GM19372 (cell line): ENCODE results near the gene TEKT5.
"Not testable (repeated sequence)": the region's sequence is repeated elsewhere in the genome, so short reads cannot be mapped to it uniquely, and the experiment has no call there.

Source experiments
- ATAC-seq: cut with Tn5 transposase; IDR thresholded peaks from one replicate; pipeline ENCODE4 v1.9.1; 2021; ENCODE audit warnings: mild to moderate bottlenecking, low read depth, moderate library complexity; ENCODE audit not compliant: unreplicated experiment

TEKT5 gene

GRCh38 chr16:10637337-10638037 is 57.2 kb downstream of the TEKT5 start:
- ATAC-seq = no peak

- ATAC-seq = no peak
Measured at GRCh38 chr16:10635365-10636021, 59.2 kb downstream of the TEKT5 start.

DNA sequence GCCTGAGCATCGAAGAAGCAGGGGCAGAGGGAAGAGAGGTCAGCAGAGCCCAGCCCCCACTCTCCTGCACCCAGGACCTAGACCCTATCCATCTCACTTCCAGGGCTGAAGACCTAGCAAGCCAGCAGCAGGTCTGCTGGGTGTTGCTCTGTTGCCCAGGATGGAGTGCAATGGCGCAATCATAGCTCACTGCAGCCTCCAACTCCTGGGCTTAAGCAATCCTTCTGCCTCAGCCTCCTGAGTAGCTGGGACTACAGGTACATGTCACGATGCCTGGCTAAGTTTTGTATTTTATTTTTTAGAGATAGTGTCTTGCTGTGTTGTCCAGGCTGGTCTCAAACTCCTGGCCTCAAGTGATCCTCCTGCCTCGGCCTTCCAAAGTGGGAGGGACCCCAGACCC is 61.3 kb downstream of the TEKT5 start:
- ATAC-seq = not testable (repeated sequence)

DNA sequence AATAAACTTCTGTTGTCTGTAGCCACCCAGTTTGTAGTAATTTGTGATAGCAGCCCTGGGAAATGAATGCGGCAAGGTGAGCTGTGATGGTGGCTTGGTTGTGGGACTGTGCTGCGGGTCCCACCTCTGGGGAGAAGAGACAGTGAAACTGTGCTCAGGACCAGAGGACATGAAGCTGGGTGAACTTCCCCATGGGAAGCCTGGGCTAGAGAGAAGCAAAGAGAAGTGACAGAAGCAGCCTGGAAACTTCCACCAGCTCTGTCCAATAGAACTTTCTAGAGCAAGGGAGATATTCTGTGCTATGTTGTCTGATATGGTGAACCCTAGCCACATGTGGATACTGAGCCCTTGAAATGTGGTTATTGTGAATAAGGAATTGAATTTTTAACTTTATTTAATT is 62.8 kb downstream of the TEKT5 start:
- ATAC-seq = no peak

DNA sequence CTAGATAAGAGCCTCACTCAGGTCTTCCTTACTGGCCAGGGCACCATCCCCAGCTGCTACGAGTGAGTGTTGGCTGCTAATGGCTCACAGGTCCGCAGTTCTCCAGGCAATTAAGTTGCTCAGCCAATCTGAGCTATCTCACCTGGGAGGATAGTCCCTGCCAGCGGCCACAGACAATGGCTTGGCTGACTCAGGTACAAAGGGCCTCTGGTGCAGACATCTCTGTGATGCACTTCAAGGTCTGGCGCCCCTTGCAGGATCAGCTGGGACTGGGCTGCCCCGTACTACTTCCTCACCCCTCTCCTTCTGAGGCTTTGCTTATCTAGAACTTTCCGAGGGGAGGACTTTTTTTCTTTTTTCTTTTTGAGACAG is 65.2 kb downstream of the TEKT5 start:
- ATAC-seq = no peak

DNA sequence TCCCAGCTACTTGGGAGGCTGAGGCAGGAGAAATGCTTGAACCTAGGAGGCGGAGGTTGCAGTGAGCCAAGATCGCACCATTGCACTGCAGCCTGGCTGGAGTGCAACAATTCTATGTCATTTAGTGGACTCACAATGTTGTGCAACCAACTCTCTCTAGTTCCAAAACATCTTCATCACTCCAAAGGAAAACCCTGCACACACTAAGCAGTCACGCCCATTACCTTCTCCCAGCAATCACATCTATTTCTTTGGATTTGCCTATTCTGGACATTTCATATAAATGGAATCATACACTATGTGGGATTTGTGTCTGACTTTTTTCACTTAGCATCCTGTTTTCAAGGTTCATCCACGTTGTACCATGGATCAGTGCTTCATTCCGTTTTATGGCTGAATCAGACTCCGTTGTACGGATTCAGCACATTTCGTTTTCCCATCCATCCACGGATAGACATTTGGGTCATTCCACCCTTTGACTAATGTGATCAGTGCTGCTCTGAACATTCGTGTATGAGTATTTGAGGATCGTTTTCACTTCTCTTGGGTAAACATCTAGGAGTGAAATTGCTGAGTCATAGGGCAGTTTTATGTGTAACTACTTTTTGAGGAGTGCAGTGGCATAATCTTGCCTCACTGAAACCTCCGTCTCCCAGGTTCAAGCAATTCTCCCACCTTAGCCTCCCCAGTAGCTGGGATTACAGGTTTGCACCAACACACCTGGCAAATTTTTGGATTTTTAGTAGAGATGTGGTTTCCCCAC is 69.0 kb downstream of the TEKT5 start:
- no peak for ATAC-seq

- ATAC-seq = no peak
Measured at GRCh38 chr16:10624527-10624926, 70.2 kb downstream of the TEKT5 start.

GRCh38 chr16:10623059-10623458 is 71.7 kb downstream of the TEKT5 start:
- no peak for ATAC-seq

- no peak for ATAC-seq
Measured at GRCh38 chr16:10622036-10622921, 72.5 kb downstream of the TEKT5 start.

- ATAC-seq = not testable (repeated sequence)
Measured at GRCh38 chr16:10621216-10621949, 73.3 kb downstream of the TEKT5 start.

- no peak for ATAC-seq
Measured at GRCh38 chr16:10620120-10620519, 74.6 kb downstream of the TEKT5 start.

DNA sequence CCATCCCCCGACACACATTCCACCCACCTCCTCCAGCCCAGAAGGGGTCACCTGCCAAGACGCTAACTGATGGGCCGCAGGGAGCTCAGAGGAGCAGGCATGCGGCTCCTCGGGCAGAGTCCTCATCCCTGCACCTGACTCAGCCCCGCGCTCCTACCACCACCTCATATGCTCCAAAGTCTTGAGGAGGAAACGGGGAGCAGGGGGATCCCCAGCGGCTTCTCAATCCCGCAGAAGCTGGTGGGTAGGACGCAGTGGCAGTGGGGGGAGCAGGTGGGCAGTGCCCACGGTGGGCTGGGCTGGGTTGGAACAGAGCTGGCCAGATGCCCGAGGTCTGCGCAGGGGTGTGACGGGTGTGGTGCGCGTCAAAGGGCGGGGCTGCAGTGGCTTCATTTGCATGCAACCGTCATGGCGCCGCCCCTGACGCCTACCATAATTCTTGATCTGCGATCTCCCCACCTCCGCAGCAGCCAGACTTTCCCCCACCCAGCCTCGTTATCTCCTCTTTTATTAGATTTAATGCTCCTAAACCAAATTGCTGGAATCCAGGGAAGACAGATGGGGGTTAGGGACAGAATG is 75.4 kb downstream of the TEKT5 start:
- ATAC-seq = no peak

DNA sequence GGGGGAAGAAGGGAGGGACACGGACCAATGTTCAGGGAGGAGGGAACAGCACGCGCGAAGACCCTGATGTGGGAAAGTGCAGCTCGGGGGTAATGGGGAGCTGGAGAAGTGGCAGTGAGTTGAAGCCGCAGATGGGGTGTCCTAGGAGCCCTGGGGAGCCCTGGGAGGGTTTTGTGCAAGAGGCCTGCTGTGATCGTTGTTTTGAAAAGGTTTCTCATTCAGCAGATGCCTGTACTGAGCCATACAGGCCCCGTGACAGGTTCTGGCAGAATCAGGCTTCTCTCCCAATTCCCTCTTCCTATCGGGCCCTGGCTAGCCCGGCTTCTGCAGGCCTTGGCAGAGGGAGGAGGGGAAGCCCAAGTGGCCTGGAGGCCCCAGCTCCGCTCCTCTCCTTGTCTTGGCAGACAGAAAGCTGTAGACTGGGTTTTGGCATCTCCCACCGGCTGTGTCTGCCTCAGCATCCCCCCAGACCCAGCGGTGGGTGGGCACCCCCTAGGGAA is 76.0 kb downstream of the TEKT5 start:
- no peak for ATAC-seq

GRCh38 chr16:10617662-10618420 is 76.9 kb downstream of the TEKT5 start:
- no peak for ATAC-seq

DNA sequence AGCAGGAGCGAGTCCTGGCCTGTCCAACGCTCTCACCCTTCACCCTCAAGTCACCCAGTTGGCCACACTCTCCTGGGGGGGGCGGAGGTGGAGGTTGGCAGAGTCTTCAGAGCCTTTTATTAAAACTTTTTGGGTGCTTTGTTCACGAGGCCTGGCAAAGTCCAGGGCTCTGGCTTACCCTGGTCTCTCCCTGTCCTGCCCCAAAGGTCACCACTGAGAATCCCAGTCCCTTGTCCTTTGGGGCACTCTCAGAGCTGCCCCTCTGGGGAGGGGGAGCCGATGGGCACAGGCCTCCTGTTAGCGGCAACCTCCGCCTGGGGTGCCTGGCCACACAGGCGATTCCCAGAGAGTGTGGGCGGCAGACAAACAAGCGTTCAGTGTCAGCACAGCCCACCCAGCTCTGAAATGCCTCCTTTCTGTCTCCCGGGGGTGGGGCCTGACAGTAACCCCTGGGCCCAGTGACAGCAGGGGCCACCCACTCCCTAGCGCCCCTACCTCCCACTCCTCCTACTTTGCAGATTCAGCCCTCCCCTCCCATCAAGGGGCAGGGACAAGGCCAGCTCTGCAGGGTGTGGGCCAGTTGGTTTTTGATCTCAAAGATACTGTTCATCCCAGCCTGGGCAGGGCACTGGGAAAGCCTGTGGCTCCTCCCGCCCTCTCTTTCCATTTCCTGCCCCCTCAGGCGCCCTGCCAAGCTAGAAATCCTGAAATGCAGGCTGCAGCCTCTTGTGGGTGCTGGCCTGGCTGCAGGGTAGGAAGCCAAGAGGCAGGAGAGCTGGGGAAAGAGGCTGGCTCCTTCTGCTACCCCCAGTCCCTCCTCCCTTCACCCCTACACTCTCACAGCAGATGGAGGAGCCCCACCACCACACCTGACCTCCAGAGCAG is 77.7 kb downstream of the TEKT5 start:
- no peak for ATAC-seq

GRCh38 chr16:10616419-10616755 is 78.3 kb downstream of the TEKT5 start:
- ATAC-seq = no peak

DNA sequence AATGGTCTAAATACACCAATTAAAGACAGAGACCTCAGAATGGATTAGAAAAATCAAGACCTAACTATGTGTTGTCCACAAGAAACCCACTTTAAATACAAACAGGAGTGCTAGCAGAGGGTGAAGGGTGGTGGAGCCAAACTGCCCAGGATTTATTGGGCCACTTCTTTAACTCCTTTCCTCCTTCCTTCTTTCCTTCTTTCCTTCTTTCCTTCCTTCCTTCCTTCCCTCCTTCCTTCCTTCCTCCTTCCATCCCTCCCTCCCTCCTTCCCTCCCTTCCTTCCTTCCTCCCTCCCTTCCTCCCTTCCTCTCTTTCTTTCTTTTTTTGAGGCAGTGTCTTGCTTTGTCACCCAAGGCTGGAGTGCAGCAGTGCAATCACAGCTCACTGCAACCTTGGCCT is 80.0 kb downstream of the TEKT5 start:
- no peak for ATAC-seq
